SKM-1 (cell line): ENCODE results near the gene FANCI.
"Not testable (repeated sequence)": the region's sequence is repeated elsewhere in the genome, so short reads cannot be mapped to it uniquely, and the experiment has no call there.

Experiments used
- DNase-seq: peaks from one replicate; lab custom pipeline; 2025; ENCODE audit not compliant: unreplicated experiment; lab: John Stamatoyannopoulos, UW

Gene FANCI

DNA sequence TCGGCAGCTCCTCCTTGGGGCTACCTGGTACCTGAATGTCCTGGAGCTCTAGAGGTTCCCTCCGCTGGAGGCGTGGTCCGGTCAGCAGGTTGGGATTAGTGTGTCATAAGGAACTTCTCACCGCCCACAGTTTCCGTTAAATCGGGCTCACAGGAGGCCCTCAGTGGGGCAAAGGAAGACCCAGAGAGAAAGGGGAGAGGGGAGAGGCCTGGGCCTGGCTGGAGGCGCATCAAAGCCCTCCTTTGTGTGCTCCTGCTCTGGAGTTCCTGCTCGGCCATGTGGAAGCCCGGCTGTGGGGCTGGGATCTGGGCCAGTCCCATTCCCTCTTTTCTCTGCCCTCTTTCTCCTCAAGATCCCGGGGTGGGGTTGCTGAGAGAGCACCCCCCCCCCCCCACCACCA is 22.2 kb upstream of the FANCI start, which contains the start of gene RLBP1:
TSS of gene RLBP1 (minus strand) at position 37 of the 400 bp plus-strand sequence. CDS start 2,604 bp downstream, outside the sequence.
- DNase-seq, result no peak

DNA sequence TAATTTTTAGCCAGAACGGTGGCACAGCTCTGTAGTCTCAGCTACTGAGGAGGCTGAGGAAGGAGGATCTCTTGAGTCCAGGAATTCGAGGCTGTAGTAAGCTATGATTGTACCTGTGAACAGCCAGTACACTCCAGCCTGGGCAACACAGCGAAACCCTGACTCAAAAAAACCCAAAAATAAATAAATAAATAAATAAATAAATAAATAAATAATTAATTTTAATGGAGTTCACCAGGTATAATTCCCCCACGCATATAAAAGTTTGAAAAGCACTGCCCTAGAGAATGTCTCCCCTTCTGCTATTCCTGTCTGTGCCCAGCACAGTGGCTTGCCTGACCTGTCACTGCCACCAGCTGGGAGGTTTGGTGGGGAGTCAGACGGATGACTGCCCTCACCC is 18.2 kb upstream of the FANCI start:
- DNase-seq, result no peak

DNA sequence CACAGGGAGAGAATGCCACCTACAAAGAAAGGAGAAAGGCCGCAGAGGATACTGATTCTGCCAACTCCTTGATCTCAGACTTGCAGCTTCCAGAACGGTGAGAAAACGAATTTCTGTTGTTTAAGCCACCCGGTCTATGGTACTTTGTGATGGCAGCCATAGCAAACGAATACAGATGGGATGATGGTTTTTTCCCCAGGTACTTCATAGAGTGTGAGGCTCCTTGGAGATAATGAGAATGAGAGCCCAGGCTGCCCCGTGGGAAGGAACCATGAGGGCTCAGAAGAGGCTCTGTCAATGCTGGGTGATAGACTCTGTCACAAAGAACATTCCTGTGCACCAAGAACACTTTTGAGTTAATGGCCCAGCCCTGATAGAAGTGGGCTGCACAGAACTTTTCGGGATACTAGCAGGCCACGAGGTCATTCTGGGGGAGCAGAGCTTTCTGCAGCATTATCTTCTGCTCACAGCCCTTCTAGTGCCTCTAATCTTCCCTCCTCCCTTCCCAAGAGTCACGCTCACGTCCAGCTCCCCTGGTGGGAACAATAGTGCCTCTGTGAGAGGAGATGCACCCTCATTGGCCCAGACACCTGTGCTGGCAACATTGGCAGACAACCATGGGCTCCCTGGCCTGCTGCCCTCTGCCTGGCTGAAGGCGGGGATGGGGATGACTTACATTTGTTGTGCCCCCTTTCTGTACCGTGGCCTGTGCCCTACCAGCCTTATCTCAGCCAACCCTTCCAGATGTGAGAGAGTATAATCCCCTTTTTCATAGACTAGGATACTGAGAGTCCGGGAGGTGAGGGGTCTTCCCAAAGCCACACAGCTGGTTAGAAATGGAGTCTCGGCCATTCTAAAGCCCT is 17.2 kb upstream of the FANCI start:
- DNase-seq, result no peak

DNA sequence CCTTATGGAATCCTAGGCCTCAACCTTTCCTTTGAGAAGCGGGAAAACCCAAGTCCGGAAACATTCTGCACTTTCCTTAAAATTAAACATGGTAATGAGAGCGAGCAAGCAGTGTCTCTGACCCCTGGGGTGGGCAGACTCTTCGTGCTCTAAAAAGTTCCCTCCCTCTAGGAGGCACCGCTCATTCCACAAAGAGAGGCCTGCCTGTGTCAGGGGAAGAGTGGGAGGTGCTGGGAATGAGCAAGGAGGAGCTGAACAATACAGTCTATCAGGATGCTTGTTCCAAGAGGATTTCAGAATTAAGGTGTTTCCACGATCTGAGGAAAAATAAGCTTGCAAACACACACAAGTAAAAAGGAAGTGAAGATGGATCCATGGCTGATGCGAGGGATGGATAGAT is 16.4 kb upstream of the FANCI start:
- DNase-seq, result no peak

DNA sequence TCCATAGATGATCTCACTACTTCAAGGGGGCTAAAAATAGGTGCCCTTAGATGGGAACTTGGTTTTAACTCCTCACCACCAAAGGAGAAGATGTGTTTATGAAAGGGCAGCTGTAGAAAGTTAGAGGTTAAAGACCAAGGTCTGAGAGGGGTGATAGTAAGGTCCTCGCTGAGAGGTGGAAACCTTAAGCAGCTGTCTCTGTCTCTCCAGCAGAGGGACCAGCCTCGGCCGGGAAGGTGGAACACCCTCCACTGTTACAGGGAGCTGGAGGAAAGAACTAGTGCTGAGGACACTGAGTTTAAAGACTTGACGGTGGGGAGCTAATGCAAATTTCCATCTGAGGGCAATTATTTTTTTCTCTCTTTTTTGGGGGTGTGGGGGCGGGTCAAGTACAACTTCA is 13.5 kb upstream of the FANCI start:
- no peak for DNase-seq

DNA sequence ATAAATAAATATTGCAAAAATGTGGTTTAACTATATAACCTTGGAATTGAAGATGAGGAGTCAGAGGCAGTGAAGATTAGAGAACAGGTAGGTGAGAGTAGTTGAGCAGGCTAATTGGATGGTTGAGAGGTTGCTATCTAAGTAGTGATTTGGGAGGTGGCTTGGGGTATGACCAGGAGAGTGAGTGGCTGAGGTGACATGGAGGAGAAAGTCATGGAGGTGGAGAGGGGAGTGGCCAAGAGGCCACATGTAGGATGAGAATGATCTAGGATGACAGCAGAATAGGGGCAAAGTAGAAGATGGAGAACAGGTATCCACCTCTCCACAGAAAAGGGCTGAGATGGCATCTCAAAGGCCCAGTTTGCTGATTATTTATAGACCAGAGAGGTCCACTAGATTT is 11.9 kb upstream of the FANCI start:
- DNase-seq, result no peak

DNA sequence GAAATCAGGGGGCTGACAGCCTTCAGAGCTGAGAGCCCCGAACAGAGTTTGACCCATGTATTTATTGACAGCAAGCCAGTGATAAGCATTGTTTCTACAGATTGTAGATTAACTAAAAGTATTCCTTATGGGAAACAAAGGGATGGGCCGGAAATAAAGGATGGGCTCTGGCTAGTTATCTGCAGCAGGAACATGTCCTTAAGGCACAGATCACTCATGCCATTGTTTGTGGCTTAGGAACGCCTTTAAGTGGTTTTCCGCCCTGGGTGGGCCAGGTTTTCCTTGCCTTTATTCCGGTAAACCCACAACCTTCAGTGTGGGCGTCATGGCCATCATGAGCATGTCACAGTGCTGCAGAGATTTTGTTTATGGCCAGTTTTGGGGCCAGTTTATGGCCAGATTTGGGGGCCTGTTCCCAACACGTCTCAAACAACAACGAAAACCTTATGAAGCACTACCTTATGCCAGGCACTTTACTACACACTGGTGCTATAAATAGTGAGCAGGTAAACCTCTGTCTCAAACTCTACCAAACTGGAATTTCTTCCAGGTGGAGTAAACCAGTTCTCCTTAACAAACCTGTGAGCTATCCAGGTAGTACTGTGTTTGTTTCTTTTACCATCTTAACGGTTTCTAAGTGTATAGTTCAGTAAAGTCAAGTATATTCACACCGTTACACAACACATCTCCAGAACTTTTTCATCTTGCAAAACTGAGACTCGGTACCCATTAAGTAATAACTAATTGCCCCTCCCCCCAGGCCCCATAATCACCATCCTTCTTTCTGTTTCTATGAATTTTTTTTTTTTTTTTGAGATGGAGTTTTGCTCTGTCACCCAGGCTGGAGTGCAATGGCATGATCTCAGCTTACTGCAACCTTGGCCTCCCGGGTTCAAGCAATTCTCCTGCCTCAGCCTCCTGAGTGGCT is 3.6 kb upstream of the FANCI start:
- not testable (repeated sequence) for DNase-seq

DNA sequence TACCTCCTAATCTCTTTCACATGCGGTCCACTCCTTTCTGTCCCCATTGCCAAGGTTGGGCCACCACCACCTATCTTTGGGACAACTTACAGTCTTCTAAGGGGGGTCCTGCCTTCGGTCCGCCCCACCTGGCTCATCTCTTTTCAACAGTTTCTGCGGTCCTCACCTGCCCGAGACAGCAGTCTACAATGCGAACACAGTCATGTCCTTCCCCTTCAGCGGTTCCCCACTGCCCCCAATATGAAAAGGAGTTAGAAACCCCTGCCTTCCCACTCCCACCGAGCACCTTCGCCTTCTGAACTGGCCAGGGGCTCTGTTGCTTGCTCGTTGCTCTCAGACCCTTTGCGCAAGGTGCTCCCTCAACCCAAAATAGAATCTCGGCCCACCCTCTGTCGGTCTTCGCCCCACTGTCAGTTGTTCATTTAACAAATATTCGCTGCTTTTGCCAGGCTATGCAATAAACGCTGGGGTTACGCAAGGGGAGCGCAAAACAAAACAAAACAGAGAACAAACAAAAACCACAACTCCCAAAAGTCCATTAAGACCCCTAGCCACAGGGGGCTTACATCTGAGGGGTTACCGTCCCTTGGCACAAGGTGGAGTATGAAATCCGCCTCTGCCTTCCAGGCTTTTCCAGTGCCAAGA is 611 bp upstream of the FANCI start:
- no peak for DNase-seq

DNA sequence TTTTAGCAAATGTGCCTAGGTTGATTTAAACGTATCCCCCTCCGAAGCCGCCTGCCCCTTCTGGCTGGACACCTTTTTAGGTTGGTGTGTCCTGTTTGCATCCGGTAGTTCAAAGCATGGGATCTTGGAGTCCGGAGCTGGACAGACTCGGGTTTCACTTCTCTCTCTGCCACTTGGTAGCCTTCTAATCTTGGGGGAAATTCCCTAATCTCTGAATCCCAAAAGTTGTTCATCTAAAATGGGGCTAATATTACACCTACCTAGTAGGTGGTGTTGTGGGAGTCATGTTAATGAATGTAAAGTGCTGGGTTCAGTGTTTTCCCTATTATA is 760 bp downstream of the FANCI start:
- DNase-seq, result no peak

DNA sequence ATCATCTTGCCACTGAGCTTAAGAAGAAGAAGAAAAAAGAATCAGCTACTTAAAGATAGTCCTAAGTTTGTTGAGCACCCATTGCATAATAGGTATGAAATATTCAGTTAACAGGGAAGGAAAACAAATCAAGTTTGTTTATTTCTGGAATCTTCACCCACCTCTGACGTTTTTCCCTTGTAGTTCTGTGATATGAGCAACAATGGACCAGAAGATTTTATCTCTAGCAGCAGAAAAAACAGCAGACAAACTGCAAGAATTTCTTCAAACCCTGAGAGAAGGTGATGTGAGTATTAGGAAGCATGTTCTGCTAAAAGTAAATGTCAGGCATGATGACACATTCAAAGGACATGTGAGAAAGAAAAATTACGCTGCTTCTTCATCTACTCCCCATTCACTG is 3.7 kb downstream of the FANCI start:
- DNase-seq, result no peak

DNA sequence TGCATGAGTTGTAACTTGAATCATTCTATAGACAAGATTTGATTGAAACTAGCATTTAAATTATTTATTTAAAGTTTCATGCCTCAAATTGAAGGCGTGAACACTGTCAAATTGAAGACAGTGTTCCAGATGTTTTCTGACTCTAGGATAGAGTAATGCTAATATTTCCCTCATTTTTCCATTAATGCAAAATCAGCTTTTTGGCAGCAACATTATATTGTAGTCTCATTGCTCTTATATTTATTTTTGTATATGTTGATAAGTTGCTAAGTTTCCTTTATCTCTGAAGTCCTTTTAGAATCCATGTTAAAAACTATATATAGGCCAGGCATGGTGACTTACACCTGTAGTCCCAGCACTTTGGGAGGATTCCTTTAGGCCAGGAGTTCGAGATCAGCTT is 4.8 kb downstream of the FANCI start:
- no peak for DNase-seq

DNA sequence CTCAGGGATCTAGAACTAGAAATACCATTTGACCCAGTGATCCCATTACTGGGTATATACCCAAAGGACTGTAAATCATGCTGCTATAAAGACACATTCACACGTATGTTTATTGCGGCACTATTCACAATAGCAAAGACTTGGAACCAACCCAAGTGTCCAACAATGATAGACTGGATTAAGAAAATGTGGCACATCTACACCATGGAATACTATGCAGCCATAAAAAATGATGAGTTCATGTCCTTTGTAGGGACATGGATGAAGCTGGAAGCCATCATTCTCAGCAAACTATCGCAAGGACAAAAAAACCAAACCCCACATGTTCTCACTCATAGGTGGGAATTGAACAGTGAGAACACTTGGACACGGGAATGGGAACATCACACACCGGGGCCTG is 6.4 kb downstream of the FANCI start:
- not testable (repeated sequence) for DNase-seq

DNA sequence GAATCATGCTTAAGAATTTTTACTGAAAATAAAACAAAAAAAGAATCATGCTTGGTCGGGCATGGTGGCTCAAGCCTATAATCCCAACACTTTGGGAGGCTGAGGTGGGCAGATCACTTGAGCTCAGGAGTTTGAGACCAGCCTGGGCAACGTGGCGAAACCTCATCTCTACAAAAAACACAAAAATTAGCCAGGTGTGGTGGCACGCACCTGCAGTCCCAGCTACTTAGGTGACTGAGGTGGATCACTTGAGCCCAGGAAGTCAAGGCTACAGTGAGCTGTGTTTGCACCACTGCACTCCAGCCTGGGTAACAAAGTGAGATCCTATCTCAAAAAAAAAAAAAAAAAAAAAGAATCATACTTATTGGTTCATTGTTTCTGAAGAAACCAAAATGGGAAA is 33.5 kb downstream of the FANCI start:
- not testable (repeated sequence) for DNase-seq

DNA sequence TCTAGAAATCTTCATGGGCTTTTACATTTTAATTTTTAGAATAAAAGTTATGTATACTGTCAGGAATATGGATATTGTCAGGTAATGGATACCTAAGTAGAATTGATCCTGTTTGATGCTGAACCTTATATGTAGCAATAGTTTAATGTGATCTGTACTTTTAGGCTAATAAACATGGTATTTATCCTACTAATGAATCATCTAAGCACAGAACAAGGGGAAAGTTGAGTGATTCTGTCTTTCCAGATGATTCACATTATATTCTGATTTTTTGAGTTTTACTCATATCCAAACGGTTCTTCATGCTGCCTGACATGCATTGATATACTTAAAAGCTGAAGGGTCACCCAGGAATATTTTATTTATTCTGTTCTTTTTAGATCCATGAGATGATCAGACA is 34.5 kb downstream of the FANCI start:
- DNase-seq, result no peak

DNA sequence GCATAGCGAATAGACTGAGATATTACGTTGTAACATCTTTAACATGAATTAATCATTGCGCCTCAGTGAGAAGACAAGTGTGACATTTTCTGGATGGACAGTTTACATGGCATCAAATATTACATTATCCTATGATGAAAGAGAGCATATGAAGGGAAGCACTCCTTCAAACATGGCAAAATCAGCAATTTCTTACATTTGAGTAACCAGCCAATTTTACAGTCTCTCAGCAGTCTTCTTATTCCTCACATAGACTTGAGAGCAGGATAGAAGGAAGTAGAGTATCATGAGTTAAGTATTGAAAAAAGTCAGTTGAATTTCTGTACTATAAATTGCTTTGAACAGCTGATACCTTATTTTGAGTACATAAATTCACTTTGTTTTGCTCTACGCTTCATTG is 38.9 kb downstream of the FANCI start:
- DNase-seq, result no peak

DNA sequence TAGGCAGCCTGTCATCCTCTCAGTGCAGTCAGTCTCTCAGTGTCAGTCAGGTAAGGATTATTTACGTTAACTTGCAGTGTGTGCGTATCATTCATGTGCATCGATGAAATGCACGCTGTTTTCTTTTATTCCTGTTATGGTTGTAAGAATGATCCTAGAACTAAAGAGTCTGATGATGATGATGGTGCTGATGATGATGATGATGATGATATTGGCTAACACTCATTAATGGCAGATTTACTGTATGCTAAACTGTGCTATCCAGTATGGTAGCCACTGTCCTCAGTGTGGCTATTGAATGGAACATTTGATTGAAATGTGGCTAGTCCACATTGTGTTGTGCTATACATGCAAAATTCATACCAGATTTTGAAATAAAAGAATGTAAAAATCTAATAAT is 39.4 kb downstream of the FANCI start:
- DNase-seq, result no peak

DNA sequence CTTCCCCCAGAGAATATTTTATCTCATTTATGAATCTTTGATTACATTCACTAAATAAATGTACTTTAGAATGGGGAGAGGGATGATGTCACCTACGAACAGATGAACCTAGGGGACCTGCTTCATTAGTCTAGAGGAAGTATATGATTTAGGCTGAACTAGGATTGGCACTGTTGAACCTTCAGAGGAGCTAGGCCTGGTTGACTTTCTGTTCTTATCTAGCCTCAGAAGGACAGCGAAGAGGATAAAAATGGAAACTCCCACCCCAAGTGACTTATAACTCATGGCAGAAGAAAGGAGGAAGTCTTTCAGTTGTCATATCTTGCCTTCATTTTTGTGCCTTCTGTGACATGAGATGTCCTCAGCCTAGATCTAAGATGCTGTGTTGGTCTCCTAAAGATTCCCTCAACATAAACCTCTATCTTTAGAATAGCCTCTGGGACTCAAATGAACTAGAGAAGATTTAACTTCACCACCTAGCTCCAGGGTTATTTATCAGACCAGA is 48.2 kb downstream of the FANCI start:
- no peak for DNase-seq

DNA sequence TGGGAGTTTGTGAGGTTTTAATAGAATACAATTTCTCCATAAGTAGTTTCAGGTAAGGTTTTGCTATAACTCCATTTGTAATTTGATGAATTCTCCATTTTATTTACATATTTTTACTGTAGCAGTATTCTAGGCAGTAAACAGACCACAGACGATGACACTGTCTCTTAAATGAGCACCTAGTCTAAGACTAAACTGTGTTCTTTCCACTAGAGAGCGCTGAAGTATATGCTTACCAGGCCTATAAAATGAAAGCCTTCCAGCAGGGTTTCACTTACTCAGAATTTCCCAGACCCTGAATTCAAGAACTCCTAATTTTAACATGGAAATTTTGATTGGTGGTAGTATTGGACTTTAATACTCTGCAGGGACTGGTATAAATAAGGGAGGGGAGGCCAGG is 49.2 kb downstream of the FANCI start:
- DNase-seq, result no peak

DNA sequence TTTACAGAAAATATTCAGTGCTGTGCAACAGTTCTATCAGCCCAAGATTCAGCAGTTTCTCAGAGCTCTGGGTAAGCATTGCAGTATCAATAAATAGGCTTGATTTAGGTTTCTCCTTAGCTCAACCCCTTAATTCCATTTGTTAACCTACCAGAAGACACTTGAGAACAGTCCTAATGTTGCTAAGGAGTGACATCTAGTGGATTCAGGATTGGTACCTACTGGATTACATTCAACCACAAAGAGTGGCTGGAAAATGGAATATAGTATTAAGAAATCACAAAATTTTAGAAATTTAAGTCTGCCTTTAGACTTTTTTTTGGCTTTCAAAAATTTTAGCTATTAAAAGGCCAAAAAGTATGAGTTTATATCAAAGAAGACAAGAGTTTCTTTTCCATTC is 56.1 kb downstream of the FANCI start:
- DNase-seq, result no peak

DNA sequence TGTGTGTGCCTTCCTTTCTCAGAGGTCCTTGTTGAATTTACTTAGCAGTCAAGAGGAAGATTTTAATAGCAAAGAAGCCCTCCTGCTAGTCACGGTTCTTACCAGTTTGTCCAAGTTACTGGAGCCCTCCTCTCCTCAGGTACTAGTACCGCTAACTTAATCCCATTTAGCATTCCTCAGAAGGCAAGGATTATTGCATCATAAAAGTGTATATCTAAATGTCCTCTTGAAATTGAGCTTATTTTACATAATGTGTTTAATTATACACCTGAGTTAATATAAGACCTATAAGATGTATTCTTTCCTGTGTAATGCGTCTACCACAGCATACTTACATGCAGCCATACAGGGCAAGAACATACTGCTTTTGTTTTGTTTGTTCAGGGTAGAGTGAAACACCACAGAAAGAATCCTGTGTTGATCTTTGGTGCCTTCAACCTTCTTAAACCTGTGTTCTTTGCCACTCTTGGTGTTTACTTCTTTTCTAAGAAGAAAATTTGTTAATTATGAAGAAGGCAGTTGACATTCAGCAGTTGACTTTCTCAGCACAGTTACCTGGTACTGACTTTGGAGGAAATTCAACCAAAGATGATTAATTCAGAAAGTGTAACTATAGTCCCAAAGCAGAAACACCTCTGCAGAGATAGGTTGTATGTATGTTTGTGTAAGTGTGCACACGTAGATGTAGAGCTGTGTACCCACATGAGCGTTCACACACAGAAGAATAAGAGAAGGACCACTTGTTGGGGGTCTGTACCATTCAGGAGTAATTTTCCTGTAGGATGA is 57.7 kb downstream of the FANCI start:
- no peak for DNase-seq

DNA sequence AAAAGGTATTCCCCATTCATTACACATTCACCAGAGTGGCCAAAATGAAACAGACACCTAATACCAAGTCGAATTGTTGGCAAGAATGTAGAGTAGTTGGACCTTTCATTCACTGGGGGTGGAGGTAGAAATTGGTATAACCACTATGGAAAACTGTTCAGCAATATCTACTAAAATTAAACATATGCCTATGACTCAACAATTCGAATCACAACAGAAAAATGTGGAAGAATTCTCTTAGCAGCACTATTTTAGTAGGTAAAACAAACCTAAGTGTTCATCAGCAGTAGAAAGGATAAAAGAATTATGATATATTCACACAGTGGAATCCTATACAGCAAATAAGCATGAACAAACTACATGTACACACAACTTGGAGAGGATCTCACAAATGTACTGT is 60.2 kb downstream of the FANCI start:
- DNase-seq, result no peak
